Stimulated activated memory B cell treated with anti-CD40 and anti-IgM and Interleukin-4, amounts not matched to agents 10 μg/mL and 1 μg/mL and 100 μg/mL, for 72 hours (primary cell): ENCODE data around the gene OR5D16.
"Not testable (repeated sequence)": the region's sequence is repeated elsewhere in the genome, so short reads cannot be mapped to it uniquely, and the experiment has no call there.

Experiments used
- ATAC-seq: fragments of 150-1000 bp; cut with Tn5 transposase; 2 replicates; pipeline ENCODE4 v1.10.0; 2021
- H3K27ac Mint-ChIP-seq: one replicate; pipeline ENCODE4 v1.8.0; 2022; ENCODE audit warnings: mild to moderate bottlenecking, mixed read lengths
- H3K27me3 Mint-ChIP-seq: one replicate; pipeline ENCODE4 v1.8.0; 2022; ENCODE audit warnings: mixed read lengths
- H3K36me3 Mint-ChIP-seq: one replicate; pipeline ENCODE4 v1.8.0; 2022; ENCODE audit warnings: mixed read lengths
- H3K4me1 Mint-ChIP-seq: one replicate; pipeline ENCODE4 v1.8.0; 2022; ENCODE audit warnings: mixed read lengths
- H3K4me3 Mint-ChIP-seq: one replicate; pipeline ENCODE4 v1.8.0; 2022; ENCODE audit warnings: mild to moderate bottlenecking, moderate library complexity, mixed read lengths
- H3K9me3 Mint-ChIP-seq: one replicate; pipeline ENCODE4 v1.8.0; 2022; ENCODE audit warnings: mixed read lengths

Gene OR5D16

GRCh38 chr11:55838452-55838851, at the start of gene OR5D16:
Gene OR5D16 (plus strand): TSS chr11:55838752. CDS start chr11:55838752, 0 bp downstream.
- no peaks in the 10 kb centered on the region for H3K36me3 Mint-ChIP-seq
- H3K4me3 Mint-ChIP-seq: no peak within 1 kb of the TSS
- ATAC-seq: no peak
- no peaks in the 10 kb centered on the region for H3K27me3 Mint-ChIP-seq
- H3K4me1 Mint-ChIP-seq: no peaks in the 10 kb centered on the region
- no peak within 1 kb of the TSS for H3K27ac Mint-ChIP-seq
- peaks cover 9% of the 10 kb centered on the region for H3K9me3 Mint-ChIP-seq

- H3K9me3 Mint-ChIP-seq: peaks cover 13% of the 10 kb centered on the region
- H3K4me1 Mint-ChIP-seq: no peaks in the 10 kb centered on the region
- ATAC-seq: no peak
- H3K36me3 Mint-ChIP-seq: no peaks in the 10 kb centered on the region
- H3K4me3 Mint-ChIP-seq: no peak overlapping the region
- H3K27ac Mint-ChIP-seq: no peak overlapping the region
- no peaks in the 10 kb centered on the region for H3K27me3 Mint-ChIP-seq
Measured at GRCh38 chr11:55791606-55792005, 46.9 kb upstream of the OR5D16 start.

- no peaks in the 10 kb centered on the region for H3K36me3 Mint-ChIP-seq
- H3K27ac Mint-ChIP-seq: no peak overlapping the region
- no peaks in the 10 kb centered on the region for H3K27me3 Mint-ChIP-seq
- no peak overlapping the region for H3K4me3 Mint-ChIP-seq
- no peak for ATAC-seq
- H3K4me1 Mint-ChIP-seq: no peaks in the 10 kb centered on the region
- peaks cover 10% of the 10 kb centered on the region for H3K9me3 Mint-ChIP-seq
Measured at GRCh38 chr11:55793321-55793720, 45.2 kb upstream of the OR5D16 start.

GRCh38 chr11:55795256-55795655, 43.3 kb upstream of the OR5D16 start, which contains the start of gene OR5D14:
Gene OR5D14 (plus strand): TSS chr11:55795556. CDS start chr11:55795556, 0 bp downstream.
- Mint-ChIP-seq H3K27ac (no peak within 1 kb of the TSS), H3K36me3 (no peaks in the 10 kb centered on the region)

GRCh38 chr11:55806248-55806647, 32.3 kb upstream of the OR5D16 start:
- no peak overlapping the region for H3K27ac Mint-ChIP-seq
- no peak overlapping the region for H3K4me3 Mint-ChIP-seq
- H3K27me3 Mint-ChIP-seq: no peaks in the 10 kb centered on the region
- no peaks in the 10 kb centered on the region for H3K4me1 Mint-ChIP-seq
- peaks cover 14% of the 10 kb centered on the region for H3K9me3 Mint-ChIP-seq
- no peak for ATAC-seq
- H3K36me3 Mint-ChIP-seq: no peaks in the 10 kb centered on the region

More at GRCh38 chr11:55795256-55795655, 43.3 kb upstream of the OR5D16 start, which contains the start of gene OR5D14:
- H3K4me1 Mint-ChIP-seq: no peaks in the 10 kb centered on the region
- no peak within 1 kb of the TSS for H3K4me3 Mint-ChIP-seq
- ATAC-seq: no peak
- H3K27me3 Mint-ChIP-seq: no peaks in the 10 kb centered on the region
- peaks cover 17% of the 10 kb centered on the region for H3K9me3 Mint-ChIP-seq

GRCh38 chr11:55811067-55811466, 27.5 kb upstream of the OR5D16 start, which contains the start of gene OR5L1:
Gene OR5L1 (plus strand): TSS chr11:55811367. CDS start chr11:55811467, 100 bp downstream.
- ATAC-seq: no peak
- Mint-ChIP-seq H3K9me3 (peaks cover 12% of the 10 kb centered on the region), H3K36me3 (no peaks in the 10 kb centered on the region), H3K27ac (no peak within 1 kb of the TSS), H3K27me3 (no peaks in the 10 kb centered on the region), H3K4me3 (no peak within 1 kb of the TSS), H3K4me1 (no peaks in the 10 kb centered on the region)

- Mint-ChIP-seq H3K27me3 (no peaks in the 10 kb centered on the region), H3K4me3 (no peak within 1 kb of the TSS), H3K27ac (no peak within 1 kb of the TSS), H3K9me3 (peaks cover 13% of the 10 kb centered on the region), H3K4me1 (no peaks in the 10 kb centered on the region), H3K36me3 (no peaks in the 10 kb centered on the region)
- no peak for ATAC-seq
Measured at GRCh38 chr11:55819330-55819729, 19.2 kb upstream of the OR5D16 start, which contains the start of gene OR5D18. Gene OR5D18 (plus strand): TSS chr11:55819630. CDS start chr11:55819630, 0 bp downstream.

GRCh38 chr11:55826919-55827318, 11.6 kb upstream of the OR5D16 start, which contains the start of gene OR5L2:
Gene OR5L2 (plus strand): TSS chr11:55827219. CDS start chr11:55827219, 0 bp downstream.
- peaks cover 3% of the 10 kb centered on the region for H3K9me3 Mint-ChIP-seq
- H3K27me3 Mint-ChIP-seq: no peaks in the 10 kb centered on the region

GRCh38 chr11:55847453-55847852, 8.9 kb downstream of the OR5D16 start:
- Mint-ChIP-seq H3K27ac (no peak overlapping the region), H3K27me3 (no peaks in the 10 kb centered on the region), H3K4me3 (no peak overlapping the region), H3K4me1 (no peaks in the 10 kb centered on the region), H3K9me3 (peaks cover 3% of the 10 kb centered on the region), H3K36me3 (no peaks in the 10 kb centered on the region)
- ATAC-seq: no peak

More at GRCh38 chr11:55826919-55827318, 11.6 kb upstream of the OR5D16 start, which contains the start of gene OR5L2:
- Mint-ChIP-seq H3K4me3 (no peak within 1 kb of the TSS), H3K27ac (no peak within 1 kb of the TSS), H3K4me1 (no peaks in the 10 kb centered on the region), H3K36me3 (no peaks in the 10 kb centered on the region)
- ATAC-seq: no peak

- Mint-ChIP-seq H3K27me3 (no peaks in the 10 kb centered on the region), H3K4me3 (no peak overlapping the region), H3K27ac (no peak overlapping the region), H3K4me1 (no peaks in the 10 kb centered on the region), H3K9me3 (peaks cover 8% of the 10 kb centered on the region), H3K36me3 (no peaks in the 10 kb centered on the region)
- no peak for ATAC-seq
Measured at GRCh38 chr11:55849037-55849436, 10.5 kb downstream of the OR5D16 start.

GRCh38 chr11:55852141-55852540, 13.6 kb downstream of the OR5D16 start:
- ATAC-seq: no peak
- Mint-ChIP-seq H3K4me1 (no peaks in the 10 kb centered on the region), H3K9me3 (peaks cover 10% of the 10 kb centered on the region), H3K36me3 (no peaks in the 10 kb centered on the region), H3K27ac (no peak overlapping the region), H3K27me3 (no peaks in the 10 kb centered on the region), H3K4me3 (no peak overlapping the region)

GRCh38 chr11:55854704-55855103, 16.2 kb downstream of the OR5D16 start:
- Mint-ChIP-seq H3K27me3 (no peaks in the 10 kb centered on the region), H3K4me1 (no peaks in the 10 kb centered on the region), H3K4me3 (no peak overlapping the region), H3K36me3 (no peaks in the 10 kb centered on the region), H3K27ac (no peak overlapping the region), H3K9me3 (peaks cover 6% of the 10 kb centered on the region)
- no peak for ATAC-seq

- not testable (repeated sequence) for H3K36me3 Mint-ChIP-seq, H3K27ac Mint-ChIP-seq, ATAC-seq, H3K9me3 Mint-ChIP-seq, H3K27me3 Mint-ChIP-seq, H3K4me1 Mint-ChIP-seq, H3K4me3 Mint-ChIP-seq
Measured at GRCh38 chr11:55867354-55867753, 28.8 kb downstream of the OR5D16 start.

- not testable (repeated sequence) for H3K4me3 Mint-ChIP-seq, H3K4me1 Mint-ChIP-seq, H3K27me3 Mint-ChIP-seq, H3K27ac Mint-ChIP-seq, H3K36me3 Mint-ChIP-seq, H3K9me3 Mint-ChIP-seq, ATAC-seq
Measured at GRCh38 chr11:55872731-55873130, 34.2 kb downstream of the OR5D16 start.

- H3K4me3 Mint-ChIP-seq, ATAC-seq, H3K4me1 Mint-ChIP-seq, H3K36me3 Mint-ChIP-seq, H3K27ac Mint-ChIP-seq, H3K27me3 Mint-ChIP-seq, H3K9me3 Mint-ChIP-seq: not testable (repeated sequence)
Measured at GRCh38 chr11:55873146-55873545, 34.6 kb downstream of the OR5D16 start.

GRCh38 chr11:55882997-55883396, 44.4 kb downstream of the OR5D16 start, which contains the start of gene TRIM51:
Gene TRIM51 (plus strand): TSS chr11:55883297. CDS start chr11:55885429, 2,132 bp downstream.
- H3K4me1 Mint-ChIP-seq, H3K9me3 Mint-ChIP-seq, H3K27me3 Mint-ChIP-seq, H3K36me3 Mint-ChIP-seq, ATAC-seq, H3K4me3 Mint-ChIP-seq, H3K27ac Mint-ChIP-seq: not testable (repeated sequence)
